HFFc6 (cell line): Measurements from ENCODE around the gene DOHH. TPM values are rescaled to one million over a fixed set of nuclear protein-coding genes. Genes with fewer than 3 reads are reported as not detected.
A peak's percentile ranks its signal among the peaks of the same experiment; 100 is the strongest.

Experiments used
- DNase-seq: peaks from one replicate; pipeline ENCODE4 v3.0.0-alpha.2; 2018
- H3K27ac Mint-ChIP-seq: 2 replicates; pipeline ENCODE4 v1.8.0; 2020; ENCODE audit warnings: mild to moderate bottlenecking, mixed read lengths
- H3K27me3 Mint-ChIP-seq: 2 replicates; pipeline ENCODE4 v1.8.0; 2021; ENCODE audit warnings: mild to moderate bottlenecking, moderate library complexity, mixed read lengths; ENCODE audit not compliant: insufficient read depth
- H3K36me3 Mint-ChIP-seq: 2 replicates; pipeline ENCODE4 v1.8.0; 2021; ENCODE audit warnings: low read depth, mixed read lengths
- H3K4me1 Mint-ChIP-seq: 2 replicates; pipeline ENCODE4 v1.8.0; 2020; ENCODE audit warnings: low read depth, mixed read lengths
- H3K4me3 Mint-ChIP-seq: 2 replicates; pipeline ENCODE4 v1.8.0; 2020; ENCODE audit warnings: mild to moderate bottlenecking, moderate library complexity, mixed read lengths
- H3K9me3 Mint-ChIP-seq: 2 replicates; pipeline ENCODE4 v1.8.0; 2020; ENCODE audit warnings: mild to moderate bottlenecking, mixed read lengths
- total RNA-seq, 6 experiments: library from RNA; stranded (reverse); fragmentation: NEBNext Ultra II Directional; extraction: Animal tissue kit (Norgen Biotek cat#: 25700); gene quantifications; 2 replicates in 1 of 6; 3 replicates in 5 of 6; pipeline ENCODE4 v1.2.3, GENCODE V29; 2021
- TF ChIP-seq, protein P1 (sequence below): fragments of 200-600 bp; sonication (generic); IDR thresholded peaks from 2 replicates; pipeline ENCODE4 v1.5.0; 2021; ENCODE audit warnings: antibody characterized with exemption, mild to moderate bottlenecking

The DOHH gene
- total RNA-seq, 6 experiments from 2014 or later = 14.3 to 20.4 (median 17.0) TPM

DNA sequence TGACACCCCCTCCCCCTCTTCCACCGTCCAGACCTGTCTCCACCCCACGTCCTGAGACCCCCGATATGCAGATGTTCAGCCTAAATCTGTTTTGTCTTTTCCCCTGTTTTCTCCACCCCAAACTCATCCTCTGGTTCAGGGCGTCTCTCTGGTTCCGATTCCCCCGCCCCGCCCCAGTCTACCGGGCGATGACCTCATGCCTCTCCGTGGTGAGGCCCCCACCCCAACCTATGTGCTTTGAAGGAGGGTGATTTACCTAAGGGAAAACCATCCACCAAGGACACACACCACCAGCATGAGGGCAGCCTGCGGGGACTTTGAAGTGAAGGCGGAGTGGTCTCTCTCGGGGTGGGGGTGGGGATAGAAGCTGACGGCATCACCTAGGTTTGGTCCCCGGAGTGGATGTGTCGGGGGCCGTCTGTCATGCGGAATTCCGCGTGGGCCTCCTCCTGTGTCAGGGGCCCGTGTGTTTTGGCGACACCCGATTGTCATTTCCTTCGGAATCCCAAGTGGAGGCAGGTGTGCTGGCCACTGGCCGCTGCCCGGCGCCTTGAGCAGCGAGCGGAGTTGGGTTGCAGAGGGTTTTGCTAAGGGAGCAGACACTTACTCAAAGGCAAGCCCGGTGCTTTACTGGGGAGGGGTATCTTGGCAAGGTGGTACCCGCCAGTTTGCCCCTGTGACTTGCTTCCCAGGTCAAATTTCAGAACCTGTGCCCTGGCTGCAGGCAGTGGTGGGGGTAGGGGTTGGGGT is 7.1 kb upstream of the DOHH start:
- peak overlapping the region; percentile 87 for H3K27ac Mint-ChIP-seq
- no peak for DNase-seq
- no peaks in the 10 kb centered on the region for H3K9me3 Mint-ChIP-seq
- H3K27me3 Mint-ChIP-seq = no peaks in the 10 kb centered on the region; the same call in 1 of the 2 replicates
- peak overlapping the region; percentile 96 for H3K4me3 Mint-ChIP-seq
- peaks cover 40% of the 10 kb centered on the region for H3K4me1 Mint-ChIP-seq
- peaks cover 20% of the 10 kb centered on the region for H3K36me3 Mint-ChIP-seq
- TF ChIP-seq, protein P1, sequence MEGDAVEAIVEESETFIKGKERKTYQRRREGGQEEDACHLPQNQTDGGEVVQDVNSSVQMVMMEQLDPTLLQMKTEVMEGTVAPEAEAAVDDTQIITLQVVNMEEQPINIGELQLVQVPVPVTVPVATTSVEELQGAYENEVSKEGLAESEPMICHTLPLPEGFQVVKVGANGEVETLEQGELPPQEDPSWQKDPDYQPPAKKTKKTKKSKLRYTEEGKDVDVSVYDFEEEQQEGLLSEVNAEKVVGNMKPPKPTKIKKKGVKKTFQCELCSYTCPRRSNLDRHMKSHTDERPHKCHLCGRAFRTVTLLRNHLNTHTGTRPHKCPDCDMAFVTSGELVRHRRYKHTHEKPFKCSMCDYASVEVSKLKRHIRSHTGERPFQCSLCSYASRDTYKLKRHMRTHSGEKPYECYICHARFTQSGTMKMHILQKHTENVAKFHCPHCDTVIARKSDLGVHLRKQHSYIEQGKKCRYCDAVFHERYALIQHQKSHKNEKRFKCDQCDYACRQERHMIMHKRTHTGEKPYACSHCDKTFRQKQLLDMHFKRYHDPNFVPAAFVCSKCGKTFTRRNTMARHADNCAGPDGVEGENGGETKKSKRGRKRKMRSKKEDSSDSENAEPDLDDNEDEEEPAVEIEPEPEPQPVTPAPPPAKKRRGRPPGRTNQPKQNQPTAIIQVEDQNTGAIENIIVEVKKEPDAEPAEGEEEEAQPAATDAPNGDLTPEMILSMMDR = no peak

DNA sequence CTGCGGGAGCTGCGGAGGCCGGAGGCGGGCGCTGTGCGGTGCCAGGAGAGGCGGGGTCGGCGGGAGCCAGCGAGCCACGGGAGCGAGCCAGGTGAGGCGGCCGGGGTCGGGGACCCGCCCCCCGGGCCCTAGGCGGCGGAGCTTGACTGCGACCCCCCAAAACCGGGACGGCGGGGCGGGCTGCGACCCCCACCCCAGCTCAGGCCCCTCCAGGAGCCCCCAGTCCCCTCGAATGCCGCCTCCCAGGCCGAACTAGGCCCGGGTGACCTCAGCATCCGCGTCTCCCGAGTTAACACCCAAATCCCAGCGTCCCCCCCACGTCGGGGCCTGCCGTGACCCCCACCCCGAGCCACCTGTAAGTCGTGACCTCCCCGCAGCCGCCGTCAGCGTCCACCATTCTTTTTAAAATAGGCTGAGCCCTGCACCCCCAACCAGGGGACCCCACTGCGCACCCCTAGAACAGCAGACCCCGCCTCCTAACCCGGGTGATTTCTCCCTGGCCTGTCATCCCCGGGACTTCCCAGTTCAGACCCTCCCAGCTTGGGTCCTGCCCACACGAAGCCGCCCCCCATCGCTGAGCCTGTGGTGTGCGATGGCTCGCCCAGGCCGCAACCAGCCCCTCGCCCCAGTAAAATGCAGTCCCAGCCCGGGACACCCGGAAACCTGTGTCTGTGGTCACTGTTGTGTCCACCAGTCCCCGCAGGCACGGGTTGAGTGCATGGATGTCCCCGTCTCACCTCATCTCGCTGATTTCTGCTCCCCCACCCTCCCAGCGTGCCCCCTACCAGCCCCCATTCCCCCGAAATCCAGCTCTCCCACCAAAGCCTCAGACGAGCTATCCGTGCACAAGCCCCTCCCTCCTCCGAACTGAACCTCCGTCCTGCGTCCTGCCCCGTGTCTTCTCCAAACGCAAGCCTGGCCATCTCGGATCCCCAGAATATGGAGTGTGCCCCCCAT is 6.2 kb upstream of the DOHH start:
- H3K4me1 Mint-ChIP-seq = peaks cover 40% of the 10 kb centered on the region
- no peaks in the 10 kb centered on the region; the same call in 1 of the 2 replicates for H3K27me3 Mint-ChIP-seq
- peaks cover 20% of the 10 kb centered on the region for H3K36me3 Mint-ChIP-seq
- peak overlapping the region; percentile 96 for H3K4me3 Mint-ChIP-seq
- TF ChIP-seq, protein P1 = no peak
- H3K27ac Mint-ChIP-seq = peak overlapping the region; percentile 87
- DNase-seq = no peak
- H3K9me3 Mint-ChIP-seq = no peaks in the 10 kb centered on the region

DNA sequence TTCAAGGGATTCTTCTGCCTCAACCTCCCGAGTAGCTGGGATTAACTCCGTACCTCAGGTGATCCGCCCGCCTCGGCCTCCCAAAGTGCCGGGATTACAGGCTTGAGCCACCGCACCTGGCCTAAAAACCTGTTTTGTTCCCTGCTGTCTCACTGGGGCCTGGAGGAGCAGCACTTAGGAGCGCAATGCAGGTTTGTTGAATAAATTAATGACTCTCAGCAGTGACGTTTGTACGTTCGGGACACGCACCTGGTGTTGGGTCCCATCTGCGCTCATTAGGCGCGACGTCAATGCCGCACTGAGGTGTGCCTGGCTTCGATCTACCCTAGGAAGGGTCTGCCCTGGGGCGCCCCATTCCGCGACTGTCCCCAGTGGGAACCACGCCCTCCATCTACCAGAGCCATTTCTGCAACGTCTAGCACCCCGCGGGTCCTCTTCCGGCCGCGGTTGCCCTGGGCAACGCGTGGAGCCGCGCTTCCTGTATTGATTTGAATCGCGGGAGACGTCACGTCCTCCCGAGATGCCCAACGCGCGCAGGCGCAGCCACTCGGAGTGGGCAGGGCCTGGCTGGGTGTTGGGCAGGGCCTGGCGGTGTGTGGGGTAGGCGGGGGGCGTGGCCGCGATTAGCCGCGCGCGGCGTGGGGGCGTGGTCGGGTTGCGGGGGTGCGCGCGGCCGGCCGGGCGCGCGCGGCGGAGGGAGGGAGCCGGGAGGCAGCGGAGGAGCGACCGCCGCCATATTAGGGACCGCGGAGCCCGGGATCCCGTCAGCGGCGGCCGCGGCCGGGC is 5.3 kb upstream of the DOHH start, which contains the start of gene FZR1:
TSS of gene FZR1 (plus strand) at position 714 of the 786 bp plus-strand sequence. CDS start 16,679 bp downstream, outside the sequence.
- DNase-seq = peak; percentile 99
- Mint-ChIP-seq H3K9me3 (no peaks in the 10 kb centered on the region), H3K36me3 (peaks cover 20% of the 10 kb centered on the region), H3K27me3 (no peaks in the 10 kb centered on the region; the same call in 1 of the 2 replicates), H3K4me1 (peaks cover 43% of the 10 kb centered on the region), H3K27ac (peak within 1 kb of the TSS; percentile 98), H3K4me3 (peak within 1 kb of the TSS; percentile 96)
- TF ChIP-seq, protein P1 = peak; percentile 33

DNA sequence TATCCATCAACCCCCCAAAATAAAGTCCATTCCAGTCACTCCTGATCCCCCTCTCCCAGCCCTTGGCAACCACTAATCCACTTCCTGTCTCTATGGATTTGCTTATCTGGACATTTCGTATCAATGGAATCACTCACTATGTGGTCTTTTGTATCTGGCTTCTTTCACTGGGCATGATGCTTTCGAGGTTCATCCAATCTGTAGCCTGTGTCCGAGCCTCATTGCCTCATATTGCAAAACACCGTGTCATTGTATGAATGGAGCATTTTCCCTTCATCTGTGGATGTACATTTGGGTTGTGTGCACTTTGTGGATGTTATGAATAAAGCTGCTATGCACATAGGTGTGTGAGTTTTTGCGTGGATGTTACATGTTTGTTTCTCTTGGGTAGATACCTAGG is 4.3 kb upstream of the DOHH start:
- H3K4me1 Mint-ChIP-seq = peaks cover 41% of the 10 kb centered on the region
- TF ChIP-seq, protein P1 = no peak
- peaks cover 17% of the 10 kb centered on the region for H3K36me3 Mint-ChIP-seq
- H3K27ac Mint-ChIP-seq = peak overlapping the region; percentile 98
- H3K4me3 Mint-ChIP-seq = no peak overlapping the region
- no peaks in the 10 kb centered on the region for H3K9me3 Mint-ChIP-seq
- no peak for DNase-seq
- H3K27me3 Mint-ChIP-seq = no peaks in the 10 kb centered on the region; the same call in 1 of the 2 replicates
